Bronchial epithelial cell (primary cell): ENCODE measurements around the gene PCDHGA11. TPM values are rescaled to one million over a fixed set of nuclear protein-coding genes. Genes with fewer than 3 reads are reported as not detected.
"Not testable (repeated sequence)": the region's sequence is repeated elsewhere in the genome, so short reads cannot be mapped to it uniquely, and the experiment has no call there.

Experiments used
- DNase-seq: peaks from one replicate; pipeline ENCODE4 v3.0.0-alpha.2; 2010; ENCODE audit warnings: low read depth
- FAIRE-seq: peaks from 2 replicates; lab custom pipeline; 2011; peaks lifted over from hg19 to GRCh38; lab: Jason Lieb, UNC
- H3K27me3 ChIP-seq: 2 replicates; pipeline ENCODE4 v1.5.1; 2011; ENCODE audit warnings: low read length; ENCODE audit not compliant: control insufficient read depth, insufficient read depth
- H3K36me3 ChIP-seq: 2 replicates; pipeline ENCODE4 v1.5.1; 2011; ENCODE audit warnings: low read length; ENCODE audit not compliant: control insufficient read depth, insufficient read depth
- H3K4me3 ChIP-seq: 2 replicates; pipeline ENCODE4 v1.5.1; 2011; ENCODE audit warnings: mild to moderate bottlenecking, low read depth, low read length, control low read depth
- total RNA-seq: library from RNA; depleted of rRNA; stranded (reverse); fragments of >200 nt; gene quantifications from 2 replicates; pipeline ENCODE4 v1.2.1, GENCODE V29; 2014
- TF ChIP-seq, protein P1 (sequence below): IDR thresholded peaks from 2 replicates; pipeline ENCODE4 v1.5.1; 2011; ENCODE audit warnings: mild to moderate bottlenecking, moderate library complexity, low read length, control low read depth, inconsistent platforms; ENCODE audit not compliant: insufficient read depth, severe bottlenecking

Gene PCDHGA11
- total RNA-seq, 1 donor from 2014 or later, result 1.6 TPM

DNA sequence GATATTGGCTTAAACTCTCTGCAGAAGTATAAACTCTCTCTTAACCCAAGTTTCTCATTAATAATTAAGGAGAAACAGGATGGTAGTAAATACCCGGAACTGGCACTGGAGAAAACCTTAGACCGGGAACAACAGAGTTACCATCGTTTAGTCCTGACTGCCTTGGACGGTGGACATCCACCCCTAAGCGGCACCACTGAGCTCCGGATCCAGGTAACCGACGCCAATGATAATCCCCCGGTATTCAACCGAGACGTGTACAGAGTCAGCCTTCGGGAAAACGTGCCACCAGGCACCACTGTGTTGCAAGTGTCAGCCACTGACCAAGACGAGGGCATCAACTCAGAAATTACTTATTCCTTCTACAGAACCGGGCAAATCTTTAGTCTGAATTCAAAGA lies 22.2 kb upstream of the PCDHGA11 start:
- TF ChIP-seq, protein P1, sequence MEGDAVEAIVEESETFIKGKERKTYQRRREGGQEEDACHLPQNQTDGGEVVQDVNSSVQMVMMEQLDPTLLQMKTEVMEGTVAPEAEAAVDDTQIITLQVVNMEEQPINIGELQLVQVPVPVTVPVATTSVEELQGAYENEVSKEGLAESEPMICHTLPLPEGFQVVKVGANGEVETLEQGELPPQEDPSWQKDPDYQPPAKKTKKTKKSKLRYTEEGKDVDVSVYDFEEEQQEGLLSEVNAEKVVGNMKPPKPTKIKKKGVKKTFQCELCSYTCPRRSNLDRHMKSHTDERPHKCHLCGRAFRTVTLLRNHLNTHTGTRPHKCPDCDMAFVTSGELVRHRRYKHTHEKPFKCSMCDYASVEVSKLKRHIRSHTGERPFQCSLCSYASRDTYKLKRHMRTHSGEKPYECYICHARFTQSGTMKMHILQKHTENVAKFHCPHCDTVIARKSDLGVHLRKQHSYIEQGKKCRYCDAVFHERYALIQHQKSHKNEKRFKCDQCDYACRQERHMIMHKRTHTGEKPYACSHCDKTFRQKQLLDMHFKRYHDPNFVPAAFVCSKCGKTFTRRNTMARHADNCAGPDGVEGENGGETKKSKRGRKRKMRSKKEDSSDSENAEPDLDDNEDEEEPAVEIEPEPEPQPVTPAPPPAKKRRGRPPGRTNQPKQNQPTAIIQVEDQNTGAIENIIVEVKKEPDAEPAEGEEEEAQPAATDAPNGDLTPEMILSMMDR, result no peak
- Histone ChIP-seq H3K36me3 (no peaks in the 10 kb centered on the region), H3K4me3 (no peak overlapping the region), H3K27me3 (peaks cover 2% of the 10 kb centered on the region)
- FAIRE-seq, result no peak
- no peak for DNase-seq

DNA sequence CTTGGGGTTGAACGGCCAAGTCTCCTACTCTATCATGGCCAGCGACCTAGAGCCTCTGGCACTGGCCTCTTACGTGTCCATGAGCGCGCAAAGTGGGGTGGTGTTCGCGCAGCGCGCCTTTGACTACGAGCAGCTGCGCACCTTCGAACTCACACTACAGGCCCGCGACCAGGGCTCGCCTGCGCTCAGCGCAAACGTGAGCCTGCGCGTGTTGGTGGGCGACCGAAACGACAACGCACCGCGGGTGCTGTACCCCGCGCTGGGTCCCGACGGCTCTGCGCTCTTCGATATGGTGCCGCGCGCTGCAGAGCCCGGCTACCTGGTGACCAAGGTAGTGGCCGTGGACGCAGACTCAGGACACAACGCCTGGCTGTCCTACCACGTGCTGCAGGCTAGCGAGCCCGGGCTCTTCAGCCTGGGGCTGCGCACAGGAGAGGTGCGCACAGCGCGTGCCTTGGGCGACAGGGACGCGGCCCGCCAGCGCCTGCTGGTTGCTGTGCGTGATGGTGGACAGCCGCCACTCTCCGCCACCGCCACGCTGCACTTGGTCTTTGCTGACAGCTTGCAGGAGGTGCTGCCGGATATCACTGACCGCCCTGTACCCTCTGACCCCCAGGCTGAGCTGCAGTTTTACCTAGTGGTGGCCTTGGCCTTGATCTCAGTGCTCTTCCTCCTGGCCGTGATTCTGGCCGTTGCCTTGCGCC lies 21.1 kb upstream of the PCDHGA11 start:
- TF ChIP-seq, protein P1, result no peak

DNA sequence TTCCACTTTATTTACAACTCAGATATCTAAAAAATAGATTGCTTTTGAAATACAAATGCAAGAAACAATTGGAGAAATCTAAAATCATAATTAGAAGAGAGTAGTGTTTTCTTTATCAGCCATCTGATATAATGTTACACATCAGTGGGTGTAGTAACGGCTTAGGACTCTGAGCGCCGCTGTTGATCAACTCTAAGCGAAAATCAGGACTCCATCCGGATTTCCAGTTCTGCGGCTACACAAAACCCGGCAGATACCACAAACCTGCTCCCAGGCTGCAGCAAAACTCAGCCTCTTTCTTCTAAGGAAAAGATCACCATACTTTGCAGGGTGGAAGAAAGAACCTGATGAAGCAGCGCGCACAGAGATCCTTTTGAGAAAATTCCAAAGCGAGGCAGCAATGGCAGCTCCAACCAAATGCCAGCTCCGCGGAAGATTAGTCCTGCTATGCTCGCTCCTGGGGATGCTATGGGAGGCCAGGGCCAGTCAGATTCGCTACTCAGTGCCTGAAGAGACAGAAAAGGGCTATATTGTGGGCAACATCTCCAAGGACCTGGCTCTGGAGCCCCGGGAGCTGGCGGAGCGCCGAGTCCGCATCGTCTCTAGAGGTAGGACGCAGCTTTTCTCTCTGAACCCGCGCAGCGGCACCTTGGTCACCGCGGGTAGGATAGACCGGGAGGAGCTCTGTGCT lies 18.2 kb upstream of the PCDHGA11 start, which contains the start of gene PCDHGA9:
Gene PCDHGA9, plus strand, starts transcription at position 226 of the 691 bp plus-strand sequence. Its CDS starts 175 bp downstream, at position 401.
- TF ChIP-seq, protein P1, result peak; percentile 44
- H3K4me3 ChIP-seq, result peak within 1 kb of the TSS; percentile 11
- no peaks in the 10 kb centered on the region for H3K36me3 ChIP-seq
- DNase-seq (peak; percentile 20), FAIRE-seq (no peak)
- H3K27me3 ChIP-seq, result no peaks in the 10 kb centered on the region

More for the DNA sequence above, 21.1 kb upstream of the PCDHGA11 start:
- DNase-seq (no peak), FAIRE-seq (no peak)
- H3K4me3 ChIP-seq, result no peak overlapping the region
- H3K27me3 ChIP-seq, result peaks cover 1% of the 10 kb centered on the region
- no peaks in the 10 kb centered on the region for H3K36me3 ChIP-seq

DNA sequence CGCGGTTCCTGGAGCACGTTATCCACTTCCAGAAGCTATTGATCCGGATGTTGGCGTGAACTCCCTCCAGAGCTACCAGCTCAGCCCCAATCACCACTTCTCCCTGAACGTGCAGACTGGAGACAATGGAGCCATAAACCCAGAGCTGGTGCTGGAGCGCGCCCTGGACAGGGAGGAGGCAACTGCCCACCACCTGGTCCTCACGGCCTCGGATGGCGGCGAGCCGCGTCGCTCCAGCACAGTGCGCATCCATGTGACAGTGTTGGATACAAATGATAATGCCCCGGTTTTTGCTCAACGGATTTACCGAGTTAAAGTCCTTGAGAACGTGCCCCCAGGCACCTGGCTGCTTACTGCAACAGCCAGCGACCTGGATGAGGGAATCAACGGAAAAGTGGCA lies 17.5 kb upstream of the PCDHGA11 start:
- H3K36me3 ChIP-seq, result no peaks in the 10 kb centered on the region
- no peaks in the 10 kb centered on the region for H3K27me3 ChIP-seq
- TF ChIP-seq, protein P1, result no peak
- FAIRE-seq, result no peak
- H3K4me3 ChIP-seq, result no peak overlapping the region
- DNase-seq, result no peak

DNA sequence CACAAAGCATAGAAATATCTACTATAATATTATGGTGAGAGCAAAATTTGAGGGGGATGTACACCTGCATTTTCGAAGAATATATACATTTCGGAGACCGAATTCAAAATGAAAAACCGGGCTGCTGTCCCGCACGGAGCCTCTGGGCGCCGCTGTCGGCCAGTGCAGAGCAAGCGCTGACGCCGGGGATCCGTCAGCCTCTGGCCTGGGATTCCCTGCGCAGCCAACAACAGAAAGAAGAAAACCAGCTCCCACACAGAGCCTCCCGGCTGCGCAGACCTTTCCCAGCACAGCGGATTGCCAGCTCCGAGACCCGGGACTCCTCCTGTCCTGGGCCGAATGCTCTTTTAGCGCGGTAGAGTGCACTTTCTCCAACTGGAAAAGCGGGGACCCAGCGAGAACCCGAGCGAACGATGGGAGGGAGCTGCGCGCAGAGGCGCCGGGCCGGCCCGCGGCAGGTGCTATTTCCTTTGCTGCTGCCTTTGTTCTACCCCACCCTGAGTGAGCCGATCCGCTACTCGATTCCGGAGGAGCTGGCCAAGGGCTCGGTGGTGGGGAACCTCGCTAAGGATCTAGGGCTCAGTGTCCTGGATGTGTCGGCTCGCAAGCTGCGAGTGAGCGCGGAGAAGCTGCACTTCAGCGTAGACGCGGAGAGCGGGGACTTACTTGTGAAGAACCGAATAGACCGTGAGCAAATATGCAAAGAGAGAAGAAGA lies 12.9 kb upstream of the PCDHGA11 start, which contains the start of gene PCDHGB6:
Gene PCDHGB6, plus strand, starts transcription at position 232 of the 716 bp plus-strand sequence. Its CDS starts 182 bp downstream, at position 414.
- peak; percentile 18 for DNase-seq
- not testable (repeated sequence) for FAIRE-seq, H3K36me3 ChIP-seq, H3K27me3 ChIP-seq
- peak within 1 kb of the TSS; percentile 18 for H3K4me3 ChIP-seq
- TF ChIP-seq, protein P1, result peak; percentile 65
